HEK293T (cell line): ENCODE data around the gene RPH3AL.

Source experiments
- ARNT ChIP-seq: fragments of 450-650 bp; IDR thresholded peaks from 2 replicates; pipeline ENCODE4 v1.6.1; 2017; ENCODE audit warnings: mild to moderate bottlenecking
- CTBP1 ChIP-seq: fragments of 450-650 bp; IDR thresholded peaks from 2 replicates; pipeline ENCODE4 v1.6.1; 2016; ENCODE audit warnings: borderline replicate concordance
- ELF4 ChIP-seq: fragments of 450-650 bp; IDR thresholded peaks from 2 replicates; pipeline ENCODE4 v1.6.1; 2017; ENCODE audit warnings: antibody characterized with exemption
- FOXA1 ChIP-seq: fragments of 450-650 bp; IDR thresholded peaks from 2 replicates; pipeline ENCODE4 v1.6.1; 2016; ENCODE audit warnings: mild to moderate bottlenecking
- FOXK2 ChIP-seq: fragments of 450-650 bp; IDR thresholded peaks from 2 replicates; pipeline ENCODE4 v1.6.1; 2016; ENCODE audit warnings: mild to moderate bottlenecking
- FOXM1 ChIP-seq: fragments of 450-650 bp; IDR thresholded peaks from 2 replicates; pipeline ENCODE4 v1.6.1; 2017; ENCODE audit warnings: mild to moderate bottlenecking, borderline replicate concordance
- HDGF ChIP-seq: fragments of 450-650 bp; IDR thresholded peaks from 2 replicates; pipeline ENCODE4 v1.6.1; 2017; ENCODE audit warnings: antibody characterized with exemption, borderline replicate concordance
- LEF1 ChIP-seq: fragments of 450-650 bp; IDR thresholded peaks from 2 replicates; pipeline ENCODE4 v1.6.1; 2017; ENCODE audit warnings: mild to moderate bottlenecking, borderline replicate concordance
- NFRKB ChIP-seq: fragments of 450-650 bp; IDR thresholded peaks from 2 replicates; pipeline ENCODE4 v1.6.1; 2016; ENCODE audit warnings: mild to moderate bottlenecking, moderate library complexity
- SP1 ChIP-seq: fragments of 450-650 bp; IDR thresholded peaks from 2 replicates; pipeline ENCODE4 v1.6.1; 2017
- SUZ12 ChIP-seq: fragments of 450-650 bp; IDR thresholded peaks from 2 replicates; pipeline ENCODE4 v1.6.1; 2016; ENCODE audit warnings: mild to moderate bottlenecking
- TARDBP ChIP-seq: fragments of 450-650 bp; IDR thresholded peaks from 2 replicates; pipeline ENCODE4 v1.6.1; 2016
- ZNF384 ChIP-seq: fragments of 450-650 bp; IDR thresholded peaks from 2 replicates; pipeline ENCODE4 v1.6.1; 2016
- TF ChIP-seq, protein P1 (sequence below): fragments of 450-650 bp; IDR thresholded peaks from 2 replicates; pipeline ENCODE4 v1.6.1; 2016

DNA sequence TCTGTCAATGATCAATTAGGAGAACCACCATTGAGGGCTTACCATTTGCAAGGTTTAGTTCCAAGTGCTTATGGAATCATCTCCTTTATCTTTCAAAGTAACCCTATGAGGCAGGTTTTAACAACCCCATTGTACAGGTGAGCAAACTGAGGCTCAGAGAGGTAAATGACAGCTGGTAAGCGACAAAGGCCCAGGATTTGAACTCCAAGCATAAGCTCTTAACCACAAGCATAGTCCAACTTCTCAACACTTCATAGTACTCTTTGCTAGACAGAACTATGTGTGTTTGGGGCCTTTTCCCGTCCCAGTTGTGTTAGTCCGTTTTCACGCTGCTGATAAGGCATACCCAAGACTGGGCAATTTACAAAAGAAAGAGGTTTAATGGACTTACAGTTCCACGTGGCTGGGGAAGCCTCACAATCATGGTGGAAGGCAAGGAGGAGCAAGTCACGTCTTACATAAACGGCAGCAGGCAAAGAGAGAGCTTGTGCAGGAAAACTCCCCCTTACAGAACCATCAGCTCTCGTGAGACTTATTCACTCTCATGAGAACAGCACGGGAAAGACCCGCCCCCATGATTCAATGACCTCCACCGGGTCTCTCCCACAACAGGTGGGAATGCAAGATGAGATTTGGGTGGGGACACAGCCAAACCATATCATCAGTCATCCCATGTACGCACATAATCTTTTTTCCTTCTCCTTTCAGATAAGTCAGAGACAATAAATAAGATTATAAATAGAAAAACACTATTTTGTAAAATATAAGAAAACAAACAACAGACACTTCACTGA, 6.4 kb downstream of the RPH3AL start:
- TF ChIP-seq ZNF384 (no peak), CTBP1 (no peak), ELF4 (no peak), SP1 (no peak), FOXA1 (no peak), FOXM1 (no peak), LEF1 (no peak), NFRKB (no peak), HDGF (no peak), SUZ12 (no peak), ARNT (no peak), FOXK2 (no peak), TARDBP (no peak)
- TF ChIP-seq, protein P1, sequence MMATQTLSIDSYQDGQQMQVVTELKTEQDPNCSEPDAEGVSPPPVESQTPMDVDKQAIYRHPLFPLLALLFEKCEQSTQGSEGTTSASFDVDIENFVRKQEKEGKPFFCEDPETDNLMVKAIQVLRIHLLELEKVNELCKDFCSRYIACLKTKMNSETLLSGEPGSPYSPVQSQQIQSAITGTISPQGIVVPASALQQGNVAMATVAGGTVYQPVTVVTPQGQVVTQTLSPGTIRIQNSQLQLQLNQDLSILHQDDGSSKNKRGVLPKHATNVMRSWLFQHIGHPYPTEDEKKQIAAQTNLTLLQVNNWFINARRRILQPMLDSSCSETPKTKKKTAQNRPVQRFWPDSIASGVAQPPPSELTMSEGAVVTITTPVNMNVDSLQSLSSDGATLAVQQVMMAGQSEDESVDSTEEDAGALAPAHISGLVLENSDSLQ: no peak
